HL-60 (cell line): ENCODE results near the gene SETD3.
A peak's percentile ranks its signal among the peaks of the same experiment; 100 is the strongest.

Experiments
- DNase-seq, 2 experiments: peaks; one replicate each; pipeline ENCODE4 v3.0.0-alpha.2; 2010 to 2020; ENCODE audit warnings: low read depth in 1 of 2, low spot score in 1 of 2
- H3K27ac ChIP-seq: fragments of 250-450 bp; sonication (Bioruptor Pico); replicated peaks from 2 replicates; pipeline ENCODE4 v1.5.1; 2020; ENCODE audit warnings: mild to moderate bottlenecking, moderate library complexity
- H3K27me3 ChIP-seq: fragments of 250-450 bp; sonication (Bioruptor Pico); 2 replicates; pipeline ENCODE4 v1.5.1; 2021; ENCODE audit warnings: mild to moderate bottlenecking, moderate library complexity; ENCODE audit not compliant: insufficient read depth, poor library complexity, severe bottlenecking
- H3K4me3 ChIP-seq: replicated peaks from 2 replicates; pipeline ENCODE4 v1.5.1; 2011; ENCODE audit warnings: mild to moderate bottlenecking, control low read depth, low read length; ENCODE audit not compliant: insufficient read depth
- CTCF ChIP-seq: IDR thresholded peaks from one replicate; pipeline ENCODE4 v1.5.1; 2011; ENCODE audit warnings: low read length, control low read depth, inconsistent platforms; ENCODE audit not compliant: insufficient read depth
- GABPA ChIP-seq: IDR thresholded peaks from 2 replicates; pipeline ENCODE4 v1.6.1; 2012; ENCODE audit warnings: low read depth
- POLR2AphosphoS5 ChIP-seq: IDR thresholded peaks from 2 replicates; pipeline ENCODE4 v1.6.1; 2012; ENCODE audit warnings: low read depth
- REST ChIP-seq: IDR thresholded peaks from 2 replicates; pipeline ENCODE4 v1.6.1; 2012; ENCODE audit warnings: low read depth; ENCODE audit not compliant: insufficient replicate concordance
- SPI1 ChIP-seq: IDR thresholded peaks from 2 replicates; pipeline ENCODE4 v1.6.1; 2012; ENCODE audit warnings: low read depth, mild to moderate bottlenecking, borderline replicate concordance

Gene SETD3

GRCh38 chr14:99415496-99416281, 65.0 kb downstream of the SETD3 start:
- peak; percentile 51 to 71 for DNase-seq
- H3K4me3 ChIP-seq: no peak overlapping the region
- H3K27ac ChIP-seq: no peak overlapping the region
- TF ChIP-seq POLR2AphosphoS5 (no peak), GABPA (no peak), CTCF (peak; percentile 56), REST (no peak), SPI1 (no peak)
- no peaks in the 10 kb centered on the region for H3K27me3 ChIP-seq

- DNase-seq: no peak
- no peaks in the 10 kb centered on the region for H3K27me3 ChIP-seq
- TF ChIP-seq REST: no peak
- TF ChIP-seq SPI1: no peak
- H3K4me3 ChIP-seq: no peak overlapping the region
- no peak overlapping the region for H3K27ac ChIP-seq
Measured at GRCh38 chr14:99413911-99414310, 66.7 kb downstream of the SETD3 start.

GRCh38 chr14:99413172-99413571, 67.5 kb downstream of the SETD3 start:
- TF ChIP-seq SPI1 (no peak), REST (no peak), CTCF (no peak), GABPA (no peak), POLR2AphosphoS5 (no peak)
- no peak for DNase-seq
- no peak overlapping the region for H3K4me3 ChIP-seq
- H3K27me3 ChIP-seq: no peaks in the 10 kb centered on the region
- no peak overlapping the region for H3K27ac ChIP-seq
